ENCODE results near the gene HOXD4. TPM values are rescaled to one million over a fixed set of nuclear protein-coding genes. Genes with fewer than 3 reads are reported as not detected.
A peak's percentile ranks its signal among the peaks of the same experiment; 100 is the strongest.

HOXD4 gene
- total RNA-seq, 4 donors from 2014 or later: 1.9 to 3.1 TPM; not detected in 2

GRCh38 chr2:176149939-176150583 is 1.3 kb upstream of the HOXD4 start:
- TF ChIP-seq, protein P1, sequence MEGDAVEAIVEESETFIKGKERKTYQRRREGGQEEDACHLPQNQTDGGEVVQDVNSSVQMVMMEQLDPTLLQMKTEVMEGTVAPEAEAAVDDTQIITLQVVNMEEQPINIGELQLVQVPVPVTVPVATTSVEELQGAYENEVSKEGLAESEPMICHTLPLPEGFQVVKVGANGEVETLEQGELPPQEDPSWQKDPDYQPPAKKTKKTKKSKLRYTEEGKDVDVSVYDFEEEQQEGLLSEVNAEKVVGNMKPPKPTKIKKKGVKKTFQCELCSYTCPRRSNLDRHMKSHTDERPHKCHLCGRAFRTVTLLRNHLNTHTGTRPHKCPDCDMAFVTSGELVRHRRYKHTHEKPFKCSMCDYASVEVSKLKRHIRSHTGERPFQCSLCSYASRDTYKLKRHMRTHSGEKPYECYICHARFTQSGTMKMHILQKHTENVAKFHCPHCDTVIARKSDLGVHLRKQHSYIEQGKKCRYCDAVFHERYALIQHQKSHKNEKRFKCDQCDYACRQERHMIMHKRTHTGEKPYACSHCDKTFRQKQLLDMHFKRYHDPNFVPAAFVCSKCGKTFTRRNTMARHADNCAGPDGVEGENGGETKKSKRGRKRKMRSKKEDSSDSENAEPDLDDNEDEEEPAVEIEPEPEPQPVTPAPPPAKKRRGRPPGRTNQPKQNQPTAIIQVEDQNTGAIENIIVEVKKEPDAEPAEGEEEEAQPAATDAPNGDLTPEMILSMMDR (IDR thresholded peaks at IDR 0.05): no peak
- TF ChIP-seq POLR2A (IDR thresholded peaks at IDR 0.05): no peak
- TF ChIP-seq POLR2AphosphoS5 (IDR thresholded peaks at IDR 0.05): no peak
- no peak for TF ChIP-seq EP300 (IDR thresholded peaks at IDR 0.05)
- WGBS: 81% methylated on average over 24 of the region's 24 CpGs
- Histone ChIP-seq H3K4me1 (peaks cover 8% of the 10 kb centered on the region), H3K27me3 (peaks cover 90% of the 10 kb centered on the region), H3K9me3 (no peaks in the 10 kb centered on the region), H3K36me3 (peaks cover 6% of the 10 kb centered on the region), H3K4me3 (no peak overlapping the region), H3K27ac (no peak overlapping the region)
- no peak for DNase-seq (ENCODE audit: low spot score in 2 of 2)

GRCh38 chr2:176150584-176151441 is 537 bp upstream of the HOXD4 start:
- H3K4me3 ChIP-seq: no peak overlapping the region
- no peaks in the 10 kb centered on the region for H3K9me3 ChIP-seq
- 65% methylated on average over 11 of the region's 14 CpGs for WGBS
- no peak overlapping the region for H3K27ac ChIP-seq
- peaks cover 6% of the 10 kb centered on the region for H3K36me3 ChIP-seq
- TF ChIP-seq EP300 (IDR thresholded peaks at IDR 0.05) (no peak), POLR2A (IDR thresholded peaks at IDR 0.05) (no peak)
- TF ChIP-seq, protein P1 (IDR thresholded peaks at IDR 0.05): no peak
- H3K27me3 ChIP-seq: peaks cover 96% of the 10 kb centered on the region
- H3K4me1 ChIP-seq: peaks cover 8% of the 10 kb centered on the region
- DNase-seq (ENCODE audit: low spot score in 2 of 2): no peak

DNA sequence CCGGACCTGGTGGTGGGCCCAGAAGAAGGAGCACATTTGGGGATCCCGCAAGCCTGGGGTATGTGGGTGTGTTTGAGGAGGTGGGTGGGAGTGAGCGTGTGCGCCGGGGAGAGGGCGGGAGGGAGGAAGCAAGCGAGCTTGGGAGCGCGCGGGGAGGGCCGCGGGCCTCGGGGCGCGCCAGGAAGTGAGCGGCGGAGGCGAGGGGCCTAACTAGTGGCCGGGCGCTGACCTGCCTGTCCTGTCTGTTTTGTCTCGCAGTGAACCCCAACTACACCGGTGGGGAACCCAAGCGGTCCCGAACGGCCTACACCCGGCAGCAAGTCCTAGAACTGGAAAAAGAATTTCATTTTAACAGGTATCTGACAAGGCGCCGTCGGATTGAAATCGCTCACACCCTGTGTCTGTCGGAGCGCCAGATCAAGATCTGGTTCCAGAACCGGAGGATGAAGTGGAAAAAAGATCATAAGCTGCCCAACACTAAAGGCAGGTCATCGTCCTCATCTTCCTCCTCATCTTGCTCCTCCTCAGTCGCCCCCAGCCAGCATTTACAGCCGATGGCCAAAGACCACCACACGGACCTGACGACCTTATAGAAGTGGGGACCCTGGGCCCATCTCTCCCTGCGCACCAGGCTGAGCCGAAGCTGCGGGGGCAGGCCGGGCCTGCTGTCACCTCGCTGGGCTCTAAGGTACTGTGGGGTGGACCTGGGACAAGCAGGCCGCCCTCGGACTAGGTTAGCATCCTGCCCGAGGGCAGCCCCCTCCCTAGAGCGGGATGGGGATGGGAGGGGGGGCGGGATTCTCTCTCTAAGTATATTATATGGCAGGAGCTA is 1.2 kb downstream of the HOXD4 start:
- peaks cover 16% of the 10 kb centered on the region for H3K4me1 ChIP-seq
- peak; percentile 52 to 65 for DNase-seq (ENCODE audit: low spot score in 2 of 2)
- H3K9me3 ChIP-seq: no peaks in the 10 kb centered on the region
- H3K27ac ChIP-seq: no peak overlapping the region
- H3K36me3 ChIP-seq: peaks cover 6% of the 10 kb centered on the region
- TF ChIP-seq, protein P1 (IDR thresholded peaks at IDR 0.05): no peak
- no peak for TF ChIP-seq POLR2A (IDR thresholded peaks at IDR 0.05)
- TF ChIP-seq EP300 (IDR thresholded peaks at IDR 0.05): no peak
- TF ChIP-seq POLR2AphosphoS5 (IDR thresholded peaks at IDR 0.05): no peak
- peaks cover 98% of the 10 kb centered on the region for H3K27me3 ChIP-seq
- whole genome bisulfite sequencing: 63% methylated on average over 44 of the region's 48 CpGs
- H3K4me3 ChIP-seq: peak overlapping the region; percentile 24

- Histone ChIP-seq H3K27ac (no peak overlapping the region), H3K4me1 (peaks cover 38% of the 10 kb centered on the region), H3K27me3 (peaks cover 99% of the 10 kb centered on the region), H3K4me3 (no peak overlapping the region), H3K36me3 (peaks cover 6% of the 10 kb centered on the region), H3K9me3 (no peaks in the 10 kb centered on the region)
- TF ChIP-seq, protein P1 (IDR thresholded peaks at IDR 0.05): no peak
- TF ChIP-seq POLR2A (IDR thresholded peaks at IDR 0.05): no peak
- no peak for TF ChIP-seq POLR2AphosphoS5 (IDR thresholded peaks at IDR 0.05)
- no peak for TF ChIP-seq EP300 (IDR thresholded peaks at IDR 0.05)
- DNase-seq (ENCODE audit: low spot score in 2 of 2): no peak
- 82% methylated on average over 11 of the region's 11 CpGs for WGBS
Observed at GRCh38 chr2:176154576-176155252, 3.4 kb downstream of the HOXD4 start.

Data from suprapubic skin (tissue), 4 donors.